SU-DHL-6 (cell line): ENCODE measurements around the gene ME1.

Source experiments
- CTCF ChIP-seq: fragments of 200-600 bp; sonication (generic); IDR thresholded peaks from one replicate; pipeline ENCODE4 v1.5.1; 2017; ENCODE audit warnings: antibody characterized with exemption, mild to moderate bottlenecking, low read length, moderate library complexity; ENCODE audit not compliant: insufficient read depth, poor library complexity, severe bottlenecking
- EZH2phosphoT487 ChIP-seq: fragments of 200-600 bp; sonication (generic), shearing (Covaris generic); conservative IDR thresholded peaks from 2 replicates; pipeline ENCODE4 v1.6.1; 2018; ENCODE audit warnings: mild to moderate bottlenecking, antibody characterized with exemption, low read length, moderate library complexity, mixed read lengths

DNA sequence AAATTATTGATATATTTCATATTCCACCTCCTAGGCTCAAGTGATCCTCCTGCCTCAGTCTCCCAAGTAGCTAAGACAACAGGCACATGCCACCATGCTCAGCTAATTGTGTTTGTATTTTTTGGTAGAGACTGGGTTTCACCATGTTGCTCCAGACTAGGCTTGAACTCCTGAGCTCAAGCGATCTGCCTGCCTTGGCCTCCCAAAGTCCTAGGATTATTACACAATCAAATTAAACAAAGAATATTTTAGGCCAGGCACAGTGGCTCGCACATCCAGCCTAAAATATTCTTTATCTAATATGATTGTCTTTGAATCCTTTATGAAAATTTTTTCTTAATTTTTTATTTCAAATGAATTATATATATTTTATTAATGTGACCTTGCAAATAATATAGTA lies 17.8 kb downstream of the ME1 start:
- no peak for TF ChIP-seq CTCF
- TF ChIP-seq EZH2phosphoT487: no peak
